Measurements from ENCODE around the gene PSD.

PSD gene

DNA sequence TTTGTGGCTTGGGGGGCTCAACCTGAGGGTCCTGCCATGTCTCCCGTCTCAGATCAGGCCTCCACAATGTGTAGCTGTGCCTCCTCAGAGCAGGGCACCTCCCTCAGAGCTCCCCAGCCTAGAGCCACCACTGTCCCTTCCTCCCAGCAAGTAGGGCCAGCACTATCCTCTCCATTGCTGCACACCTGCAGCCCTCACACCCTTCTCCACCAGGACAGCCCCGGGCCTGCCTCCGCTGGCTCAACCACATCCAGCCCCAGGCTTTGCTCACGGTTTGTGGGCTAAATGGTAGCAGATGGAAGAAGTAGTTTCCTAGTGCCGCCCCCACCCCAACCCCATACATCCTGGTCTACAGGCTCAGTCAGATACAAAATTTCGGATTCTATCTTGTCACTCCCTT, 13.0 kb downstream of the PSD start:
- H4K20me1 ChIP-seq (ENCODE audit: control insufficient read depth, insufficient read depth, low read depth, low read length) = 0 out of 2 replicates have a peak, but pooled peaks cover 4% of the 10 kb centered on the region
- H3K27ac ChIP-seq (ENCODE audit: low read depth, low read length) = no peak overlapping the region

DNA sequence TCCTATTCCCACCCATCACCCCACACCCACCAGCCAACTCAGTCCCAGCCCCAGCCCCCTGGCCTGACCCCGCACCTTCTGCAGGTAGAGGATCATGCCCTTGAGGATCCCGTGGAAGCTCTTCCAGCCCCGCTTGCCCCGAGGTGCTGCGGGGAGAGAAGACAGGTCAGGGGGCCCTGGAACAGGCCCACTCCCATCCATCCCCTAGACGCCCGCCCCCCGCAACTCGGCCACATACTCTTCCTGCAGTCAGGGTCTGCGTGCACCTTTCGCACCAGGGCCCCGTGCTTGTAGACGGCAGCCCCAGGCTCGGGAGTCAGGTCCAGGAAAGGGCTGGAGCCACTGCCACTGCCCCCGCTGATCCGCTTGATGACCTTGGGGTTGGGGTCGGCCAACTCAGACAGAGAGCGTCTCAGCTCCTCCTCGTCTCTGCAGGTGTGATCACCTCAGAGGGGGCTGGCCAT, 13.4 kb downstream of the PSD start:
- Histone ChIP-seq H3K27me3 (ENCODE audit: control insufficient read depth, low read length) (peaks cover 29% of the 10 kb centered on the region), H3K9me3 (ENCODE audit: control insufficient read depth, insufficient read depth, low read length) (no peaks in the 10 kb centered on the region), H4K20me1 (ENCODE audit: control insufficient read depth, insufficient read depth, low read depth, low read length) (0 out of 2 replicates have a peak, but pooled peaks cover 4% of the 10 kb centered on the region), H3F3A (ENCODE audit: control insufficient read depth, insufficient read depth) (no peaks in the 10 kb centered on the region), H3K4me1 (ENCODE audit: control insufficient read depth, low read length) (peaks cover 6% of the 10 kb centered on the region; the same call in 1 of the 2 replicates), H3K36me3 (ENCODE audit: control insufficient read depth, low read length) (peaks cover 3% of the 10 kb centered on the region; the same call in 1 of the 2 replicates), H3K9me2 (replicated peaks; ENCODE audit: control insufficient read depth, low read length) (no peaks in the 10 kb centered on the region), H3K27ac (ENCODE audit: low read depth, low read length) (no peak overlapping the region), H3K79me2 (ENCODE audit: control insufficient read depth, low read length) (no peaks in the 10 kb centered on the region), H3K4me3 (ENCODE audit: low read length) (no peak overlapping the region), H3K4me2 (ENCODE audit: low read length) (no peak overlapping the region)
- no peak for TF ChIP-seq EZH2phosphoT487 (IDR thresholded peaks at IDR 0.05; ENCODE audit: borderline replicate concordance, low read length)
- TF ChIP-seq, protein P1, sequence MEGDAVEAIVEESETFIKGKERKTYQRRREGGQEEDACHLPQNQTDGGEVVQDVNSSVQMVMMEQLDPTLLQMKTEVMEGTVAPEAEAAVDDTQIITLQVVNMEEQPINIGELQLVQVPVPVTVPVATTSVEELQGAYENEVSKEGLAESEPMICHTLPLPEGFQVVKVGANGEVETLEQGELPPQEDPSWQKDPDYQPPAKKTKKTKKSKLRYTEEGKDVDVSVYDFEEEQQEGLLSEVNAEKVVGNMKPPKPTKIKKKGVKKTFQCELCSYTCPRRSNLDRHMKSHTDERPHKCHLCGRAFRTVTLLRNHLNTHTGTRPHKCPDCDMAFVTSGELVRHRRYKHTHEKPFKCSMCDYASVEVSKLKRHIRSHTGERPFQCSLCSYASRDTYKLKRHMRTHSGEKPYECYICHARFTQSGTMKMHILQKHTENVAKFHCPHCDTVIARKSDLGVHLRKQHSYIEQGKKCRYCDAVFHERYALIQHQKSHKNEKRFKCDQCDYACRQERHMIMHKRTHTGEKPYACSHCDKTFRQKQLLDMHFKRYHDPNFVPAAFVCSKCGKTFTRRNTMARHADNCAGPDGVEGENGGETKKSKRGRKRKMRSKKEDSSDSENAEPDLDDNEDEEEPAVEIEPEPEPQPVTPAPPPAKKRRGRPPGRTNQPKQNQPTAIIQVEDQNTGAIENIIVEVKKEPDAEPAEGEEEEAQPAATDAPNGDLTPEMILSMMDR (IDR thresholded peaks at IDR 0.05; ENCODE audit: low read depth, low read length, poor library complexity, severe bottlenecking) = no peak

More for the DNA sequence above, 13.0 kb downstream of the PSD start:
- TF ChIP-seq, protein P1 (IDR thresholded peaks at IDR 0.05; ENCODE audit: low read depth, low read length, poor library complexity, severe bottlenecking) = no peak
- TF ChIP-seq EZH2phosphoT487 (IDR thresholded peaks at IDR 0.05; ENCODE audit: borderline replicate concordance, low read length) = no peak
- Histone ChIP-seq H3K4me1 (ENCODE audit: control insufficient read depth, low read length) (peaks cover 6% of the 10 kb centered on the region; the same call in 1 of the 2 replicates), H3K79me2 (ENCODE audit: control insufficient read depth, low read length) (no peaks in the 10 kb centered on the region), H3K4me2 (ENCODE audit: low read length) (no peak overlapping the region), H3K9me3 (ENCODE audit: control insufficient read depth, insufficient read depth, low read length) (no peaks in the 10 kb centered on the region), H3K9me2 (replicated peaks; ENCODE audit: control insufficient read depth, low read length) (no peaks in the 10 kb centered on the region), H3K36me3 (ENCODE audit: control insufficient read depth, low read length) (peaks cover 3% of the 10 kb centered on the region; the same call in 1 of the 2 replicates), H3F3A (ENCODE audit: control insufficient read depth, insufficient read depth) (no peaks in the 10 kb centered on the region), H3K4me3 (ENCODE audit: low read length) (no peak overlapping the region), H3K27me3 (ENCODE audit: control insufficient read depth, low read length) (peaks cover 34% of the 10 kb centered on the region)

DNA sequence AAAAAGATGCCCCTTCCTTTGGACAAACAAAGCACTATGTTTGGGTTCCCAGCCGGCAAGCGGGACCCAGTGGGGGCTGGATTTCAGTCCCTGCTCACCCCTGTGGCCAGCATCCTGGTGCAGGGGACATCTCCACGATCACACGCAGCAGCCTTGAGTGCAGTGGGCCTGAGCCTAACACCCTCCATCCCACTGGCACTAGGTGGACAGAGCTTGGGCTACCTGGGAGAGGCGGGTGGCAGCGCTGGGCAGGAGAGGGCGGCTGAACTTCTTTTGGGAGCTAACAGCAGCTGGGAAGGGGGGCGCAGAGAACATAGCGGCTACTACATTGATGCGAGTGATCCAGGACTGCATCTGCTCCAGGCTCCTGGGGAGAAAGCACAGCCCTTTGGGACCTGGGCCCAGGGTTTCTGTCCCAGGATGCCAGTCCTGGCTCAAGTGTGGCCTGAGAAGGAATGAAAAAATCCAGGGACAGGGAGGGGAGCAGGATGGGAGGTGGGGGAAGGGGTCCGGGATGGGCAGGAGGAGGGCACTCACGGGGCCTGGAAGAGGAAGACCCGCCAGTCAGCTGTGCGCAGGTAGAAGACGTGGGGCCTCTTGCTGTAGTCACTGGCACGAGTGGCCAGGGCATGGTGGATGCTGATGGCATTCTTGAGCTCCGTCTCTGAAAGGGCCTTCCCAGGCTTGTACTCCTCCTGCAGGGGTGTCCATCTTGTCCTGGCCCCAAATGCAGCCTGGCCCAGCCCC, 14.1 kb downstream of the PSD start:
- Histone ChIP-seq H3K27ac (ENCODE audit: low read depth, low read length) (no peak overlapping the region), H3K4me3 (ENCODE audit: low read length) (no peak overlapping the region), H3K79me2 (ENCODE audit: control insufficient read depth, low read length) (no peaks in the 10 kb centered on the region), H3K36me3 (ENCODE audit: control insufficient read depth, low read length) (peaks cover 3% of the 10 kb centered on the region; the same call in 1 of the 2 replicates), H3K27me3 (ENCODE audit: control insufficient read depth, low read length) (peaks cover 23% of the 10 kb centered on the region), H4K20me1 (ENCODE audit: control insufficient read depth, insufficient read depth, low read depth, low read length) (0 out of 2 replicates have a peak, but pooled peaks cover 4% of the 10 kb centered on the region), H3K4me2 (ENCODE audit: low read length) (no peak overlapping the region), H3K4me1 (ENCODE audit: control insufficient read depth, low read length) (peaks cover 11% of the 10 kb centered on the region), H3F3A (ENCODE audit: control insufficient read depth, insufficient read depth) (no peaks in the 10 kb centered on the region), H3K9me3 (ENCODE audit: control insufficient read depth, insufficient read depth, low read length) (no peaks in the 10 kb centered on the region), H3K9me2 (replicated peaks; ENCODE audit: control insufficient read depth, low read length) (no peaks in the 10 kb centered on the region)
- TF ChIP-seq, protein P1 (IDR thresholded peaks at IDR 0.05; ENCODE audit: low read depth, low read length, poor library complexity, severe bottlenecking) = no peak
- TF ChIP-seq EZH2phosphoT487 (IDR thresholded peaks at IDR 0.05; ENCODE audit: borderline replicate concordance, low read length) = no peak

All from DOHH2 (cell line).